ENCODE results near the gene RIPK4. TPM values are rescaled to one million over a fixed set of nuclear protein-coding genes. Genes with fewer than 3 reads are reported as not detected.

Gene RIPK4
- total and polyA plus RNA-seq, 2 of the 13 experiments (the other 11 are each of a cell fraction or from before 2014, with no cell fraction given) = 3.1 to 4.9 TPM

GRCh38 chr21:41769111-41769510 is 2.3 kb upstream of the RIPK4 start (continued):
- TF ChIP-seq ZNF142 (CRISPR knock-in tag; IDR thresholded peaks at IDR 0.05) (no peak), HNRNPL (IDR thresholded peaks at IDR 0.05; ENCODE audit: low read depth, low read length) (no peak), PHF8 (CRISPR knock-in tag; IDR thresholded peaks at IDR 0.05) (no peak)

- Histone ChIP-seq H4K20me1 (ENCODE audit: insufficient read depth, low read length) (peaks cover 25% of the 10 kb centered on the region), H3K4me3 (replicated peaks in 1 of 3; ENCODE audit: insufficient read depth in 1 of 3, low read depth in 2 of 3, low read length in 3 of 3) (peak overlapping the region; percentile 51 to 84 (median 80)), H3K4me1 (ENCODE audit: insufficient read depth, low read length) (peaks cover 74% of the 10 kb centered on the region), H3K36me3 (replicated peaks in 1 of 2; ENCODE audit: control insufficient read depth in 1 of 2, insufficient read depth in 2 of 2, low read length in 2 of 2) (no peaks in the 10 kb centered on the region), H2AFZ (ENCODE audit: low read length) (no peak overlapping the region), H3K9me3 (ENCODE audit: low read length) (no peaks in the 10 kb centered on the region), H3K27ac (ENCODE audit: extremely low read length, insufficient read depth, low read length) (peak overlapping the region; percentile 55), H3K9ac (ENCODE audit: insufficient read depth, low read depth, low read length) (peak overlapping the region; percentile 72), H3K4me2 (ENCODE audit: low read depth, low read length) (peak overlapping the region; percentile 97), H3K79me2 (ENCODE audit: insufficient read depth, low read length) (peaks cover 28% of the 10 kb centered on the region), H3K27me3 (ENCODE audit: control insufficient read depth in 1 of 2, insufficient read depth in 2 of 2, low read length in 2 of 2) (peaks cover 4 to 36% of the 10 kb centered on the region in 2 experiments; a peak in 3 of 5 replicates)
- DNase-seq (ENCODE audit: low spot score) = peak; percentile 95
- BruUV-seq (replicated peaks) = no TSS peak
- ATAC-seq = peak; percentile 71
- intact Hi-C loops (cut with micrococcal nuclease; ENCODE audit: unreplicated experiment) = loop anchor here (2.0 to 5.0 kb wide), 5 partner anchors 18 to 90 kb away; no protein-coding TSS in a partner anchor
- WGBS (ENCODE audit: low lambda C conversion rate) = under 1% methylated on average over 15 of the region's 17 CpGs
- CTCF ChIA-PET (ENCODE audit: low intra/inter-chr PET ratio, low total read pairs) = interaction anchor here (0.7 to 1.0 kb wide), 3 partner anchors 10 to 158 kb away, joined by 3 to 7 read pairs (median 3); no protein-coding TSS in a partner anchor
- POLR2A ChIA-PET = interaction anchor here (0.9 to 8.1 kb wide), 9 partner anchors 8 to 104 kb away, joined by 3 to 106 read pairs (median 6); no protein-coding TSS in a partner anchor
- in situ Hi-C loops (cut with HindIII; ENCODE audit: extremely low pct_ligation_motif_present, low pct_unique_long_range_greater_than_20kb) = loop anchor here (5.0 kb wide), 2 partner anchors 51 to 101 kb away; no protein-coding TSS in a partner anchor
- FAIRE-seq = peak; percentile 96
- TF ChIP-seq ZBTB38 (CRISPR knock-in tag; IDR thresholded peaks at IDR 0.05) (no peak), TERF1 (CRISPR knock-in tag; IDR thresholded peaks at IDR 0.05) (no peak), HIVEP1 (CRISPR knock-in tag; IDR thresholded peaks at IDR 0.05) (no peak), ZFP90 (CRISPR knock-in tag; IDR thresholded peaks at IDR 0.05; ENCODE audit: borderline replicate concordance) (no peak), ZNF335 (CRISPR knock-in tag; IDR thresholded peaks at IDR 0.05) (no peak), E2F5 (CRISPR knock-in tag; conservative IDR thresholded peaks at IDR 0.05) (no peak), KMT2B (CRISPR knock-in tag; IDR thresholded peaks at IDR 0.05) (0 out of 2 replicates have a peak, but pooled peaks have one; percentile 31), GPBP1L1 (CRISPR knock-in tag; IDR thresholded peaks at IDR 0.05) (no peak), HNRNPK (IDR thresholded peaks at IDR 0.05; ENCODE audit: low read depth, low read length, poor library complexity, severe bottlenecking) (no peak), SIN3B (IDR thresholded peaks at IDR 0.05; ENCODE audit: low read length) (0 out of 2 replicates have a peak, but pooled peaks have one; percentile 22)
Measured at GRCh38 chr21:41768437-41769042, 1.7 kb upstream of the RIPK4 start.
